Gastroesophageal sphincter (tissue), 3 donors: ENCODE results near the gene CD34.

Source experiments
- EP300 ChIP-seq: sonication (generic); formaldehyde crosslinking; IDR thresholded peaks from one replicate; pipeline ENCODE4 v1.6.1; 2017; ENCODE audit warnings: antibody characterized with exemption, mild to moderate bottlenecking
- POLR2A ChIP-seq, 2 donors: fragments of 450-650 bp; IDR thresholded peaks; one replicate each; pipeline ENCODE4 v1.6.1; 2017; ENCODE audit warnings: antibody characterized with exemption in 2 of 2, mild to moderate bottlenecking in 2 of 2, moderate library complexity in 1 of 2
- POLR2AphosphoS5 ChIP-seq: sonication (generic); formaldehyde crosslinking; IDR thresholded peaks from one replicate; pipeline ENCODE4 v1.6.1; 2017; ENCODE audit warnings: antibody characterized with exemption
- TF ChIP-seq, protein P1 (sequence below), 4 experiments: fragments of 200-600 bp in 2 of 4; fragments of 450-650 bp in 2 of 4; sonication (generic) in 1 of 4; IDR thresholded peaks; one replicate each; pipeline ENCODE4 v1.5.1; 2017 to 2019; ENCODE audit warnings: antibody characterized with exemption in 4 of 4, mild to moderate bottlenecking in 2 of 4, moderate library complexity in 2 of 4

DNA sequence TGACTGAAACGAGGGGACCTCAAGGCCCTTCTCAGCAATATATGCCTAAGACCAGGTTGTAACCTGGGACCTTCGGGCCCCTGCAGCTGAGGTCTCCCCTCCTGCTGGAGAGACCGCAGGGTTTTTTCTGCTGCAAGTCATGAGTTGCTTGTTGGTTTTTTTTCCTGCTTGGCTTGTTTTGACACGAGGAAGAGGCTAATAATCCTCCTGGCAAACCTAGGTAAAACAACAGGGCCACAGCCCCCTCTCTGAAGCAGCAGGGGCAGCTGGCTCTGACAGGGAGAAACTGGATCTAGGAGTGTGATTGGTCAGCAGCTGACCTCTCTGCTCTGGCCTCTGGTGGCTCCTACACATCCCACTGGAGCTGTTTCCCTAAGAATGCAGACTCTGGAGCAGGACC lies 69.0 kb downstream of the CD34 start:
- TF ChIP-seq, protein P1, sequence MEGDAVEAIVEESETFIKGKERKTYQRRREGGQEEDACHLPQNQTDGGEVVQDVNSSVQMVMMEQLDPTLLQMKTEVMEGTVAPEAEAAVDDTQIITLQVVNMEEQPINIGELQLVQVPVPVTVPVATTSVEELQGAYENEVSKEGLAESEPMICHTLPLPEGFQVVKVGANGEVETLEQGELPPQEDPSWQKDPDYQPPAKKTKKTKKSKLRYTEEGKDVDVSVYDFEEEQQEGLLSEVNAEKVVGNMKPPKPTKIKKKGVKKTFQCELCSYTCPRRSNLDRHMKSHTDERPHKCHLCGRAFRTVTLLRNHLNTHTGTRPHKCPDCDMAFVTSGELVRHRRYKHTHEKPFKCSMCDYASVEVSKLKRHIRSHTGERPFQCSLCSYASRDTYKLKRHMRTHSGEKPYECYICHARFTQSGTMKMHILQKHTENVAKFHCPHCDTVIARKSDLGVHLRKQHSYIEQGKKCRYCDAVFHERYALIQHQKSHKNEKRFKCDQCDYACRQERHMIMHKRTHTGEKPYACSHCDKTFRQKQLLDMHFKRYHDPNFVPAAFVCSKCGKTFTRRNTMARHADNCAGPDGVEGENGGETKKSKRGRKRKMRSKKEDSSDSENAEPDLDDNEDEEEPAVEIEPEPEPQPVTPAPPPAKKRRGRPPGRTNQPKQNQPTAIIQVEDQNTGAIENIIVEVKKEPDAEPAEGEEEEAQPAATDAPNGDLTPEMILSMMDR (IDR thresholded peaks at IDR 0.05), result no peak
- no peak for TF ChIP-seq POLR2AphosphoS5
- TF ChIP-seq POLR2A (IDR thresholded peaks at IDR 0.05), result no peak
- TF ChIP-seq EP300, result no peak
